Stimulated activated CD4-positive, alpha-beta T cell treated with anti-CD3 and anti-CD28 coated beads, TNF-alpha, amount 100 ng/mL, for 48 hours (primary cell): ENCODE measurements around the gene VCX.
"Not testable (repeated sequence)": the region's sequence is repeated elsewhere in the genome, so short reads cannot be mapped to it uniquely, and the experiment has no call there.

Source experiments
- DNase-seq, 3 donors: peaks; one replicate each; pipeline ENCODE4 v3.0.0-alpha.2; 2020; ENCODE audit warnings: low read depth in 3 of 3

VCX gene

DNA sequence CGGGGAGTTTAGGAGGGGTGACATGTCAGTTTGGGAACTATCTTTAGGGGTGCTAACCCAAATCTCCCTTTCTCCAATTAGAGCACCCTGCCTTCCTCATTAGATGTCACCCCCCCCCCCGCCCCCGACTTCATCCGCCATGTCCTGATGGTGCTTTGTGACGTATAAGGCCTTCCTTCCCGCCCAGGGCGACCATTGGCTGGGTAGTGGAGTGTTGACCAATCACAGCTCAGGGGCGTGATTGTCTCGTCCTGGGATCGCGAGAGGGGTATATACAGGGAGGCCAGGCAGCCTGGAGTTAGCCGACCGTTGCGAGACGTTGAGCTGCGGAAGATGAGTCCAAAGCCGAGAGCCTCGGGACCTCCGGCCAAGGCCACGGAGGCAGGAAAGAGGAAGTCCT lies at the start of gene VCX:
VCX (plus strand) TSS at position 301 of the 400 bp plus-strand sequence; CDS start at position 334, 33 bp downstream.
- DNase-seq = not testable (repeated sequence)

DNA sequence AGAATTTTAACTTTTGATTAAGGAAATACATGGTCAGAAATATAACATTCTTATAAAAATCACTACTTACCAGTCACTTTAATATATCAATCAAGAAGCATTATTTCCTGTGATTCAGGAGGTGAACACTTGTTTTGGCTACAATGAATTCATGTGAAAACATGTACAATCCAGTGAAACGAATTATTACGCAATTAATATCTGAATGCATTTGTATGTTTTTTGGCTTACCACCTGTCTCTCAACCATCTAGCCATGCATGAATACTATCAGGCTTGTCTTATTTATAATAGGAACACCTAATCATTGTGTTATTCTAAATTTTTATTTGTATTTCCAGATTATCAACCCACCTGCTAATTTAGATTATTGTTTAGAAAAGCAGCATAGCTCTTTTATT lies 44.6 kb upstream of the VCX start:
- DNase-seq = no peak

DNA sequence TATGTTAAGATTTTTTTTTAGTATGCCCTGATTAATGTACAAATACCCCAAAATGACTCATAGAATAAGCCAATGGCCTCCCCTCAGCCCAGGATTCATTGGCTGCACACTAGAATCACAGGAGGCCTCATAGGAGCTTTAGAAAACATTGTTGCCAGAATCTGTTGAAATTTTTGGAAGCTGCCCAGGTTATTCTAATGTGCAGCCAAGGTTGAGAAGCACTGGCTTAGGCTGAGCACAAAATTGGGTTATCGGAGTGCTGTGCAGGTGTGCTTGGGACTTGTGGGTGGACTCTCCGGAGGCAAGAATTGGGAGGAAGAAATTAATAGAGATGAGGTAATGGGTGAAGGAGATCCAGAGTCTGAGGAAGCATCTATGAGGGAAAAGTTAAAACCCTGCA lies 41.3 kb upstream of the VCX start:
- DNase-seq = no peak

DNA sequence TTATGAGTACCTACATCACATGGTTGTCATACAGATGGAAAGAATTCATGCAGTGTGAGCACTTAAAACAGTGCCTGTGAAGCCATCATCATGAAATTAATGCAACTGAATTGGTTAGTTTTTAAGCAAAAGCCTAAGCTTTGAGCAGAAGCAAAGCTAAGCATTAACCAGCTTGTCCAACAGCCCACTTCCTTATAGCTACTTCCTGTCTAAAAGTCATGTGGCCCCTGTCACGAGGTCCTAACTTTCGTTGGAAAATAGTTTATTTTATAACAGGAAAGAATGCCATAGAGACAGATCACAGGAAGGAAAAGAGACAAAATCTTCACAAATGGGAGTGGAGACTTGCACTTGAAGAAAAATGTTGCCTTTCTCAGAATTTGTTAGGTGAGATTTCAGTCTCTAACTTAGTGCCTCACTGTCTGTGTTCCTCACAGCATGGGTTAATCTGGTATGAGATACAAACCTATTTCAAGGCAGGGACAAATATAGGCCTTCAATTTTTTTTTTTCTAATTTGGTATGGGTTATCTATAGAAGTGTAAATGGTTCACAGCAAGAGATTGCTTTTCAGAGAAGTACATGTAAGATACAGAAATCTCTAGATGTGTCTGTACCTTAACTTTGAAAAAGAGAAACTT lies 27.7 kb upstream of the VCX start:
- DNase-seq = no peak

DNA sequence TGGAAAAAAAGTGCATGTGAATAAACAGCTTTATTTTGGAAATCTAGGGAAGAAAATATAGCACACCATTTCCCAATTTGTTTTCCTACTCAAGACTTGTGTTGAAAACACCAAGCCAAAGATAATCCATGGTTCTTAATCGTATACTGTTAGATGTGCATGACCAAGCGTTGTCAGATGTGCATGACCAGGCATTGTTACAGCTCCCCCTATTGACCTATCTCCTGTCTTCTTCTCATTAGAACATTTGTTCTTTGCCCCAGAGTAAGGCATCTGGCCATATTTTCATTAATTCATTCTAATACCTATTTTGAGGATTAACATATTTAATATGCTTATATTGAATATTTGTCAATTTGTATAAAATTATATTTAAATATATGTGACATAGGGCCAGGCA lies 14.4 kb upstream of the VCX start:
- no peak for DNase-seq

DNA sequence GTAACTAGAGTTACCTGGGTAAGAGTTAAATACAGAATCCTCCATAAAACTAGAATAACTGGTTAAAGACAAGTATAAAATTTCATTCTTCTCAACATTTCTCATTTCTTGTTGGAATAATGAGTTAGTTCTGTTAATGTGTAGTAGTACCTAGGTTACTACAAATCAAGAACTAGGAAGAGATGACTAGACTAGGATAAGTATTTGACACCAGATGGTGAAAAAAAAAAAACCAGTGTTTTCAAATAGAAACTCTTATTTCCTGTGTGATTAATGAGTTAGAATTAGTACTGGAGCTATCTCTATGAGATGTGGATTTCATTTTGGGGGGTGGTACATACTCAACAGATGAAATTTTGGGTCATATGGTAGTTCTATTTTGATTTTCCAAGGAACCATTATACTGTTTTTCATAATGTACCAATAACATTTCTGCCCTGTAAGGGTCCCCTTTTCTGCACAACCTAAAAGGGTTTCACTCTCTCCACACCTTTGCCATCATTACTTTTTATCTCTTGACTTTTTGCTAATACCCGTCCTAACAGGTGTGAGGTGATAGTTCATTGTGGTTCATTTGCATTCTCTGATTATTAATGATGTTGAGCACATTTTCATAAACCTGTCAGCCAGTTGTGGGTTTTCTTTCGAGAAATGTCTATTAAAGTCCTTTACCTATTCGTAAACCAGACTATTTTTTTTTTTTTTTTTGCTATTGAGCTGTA lies 1.7 kb upstream of the VCX start:
- no peak for DNase-seq

DNA sequence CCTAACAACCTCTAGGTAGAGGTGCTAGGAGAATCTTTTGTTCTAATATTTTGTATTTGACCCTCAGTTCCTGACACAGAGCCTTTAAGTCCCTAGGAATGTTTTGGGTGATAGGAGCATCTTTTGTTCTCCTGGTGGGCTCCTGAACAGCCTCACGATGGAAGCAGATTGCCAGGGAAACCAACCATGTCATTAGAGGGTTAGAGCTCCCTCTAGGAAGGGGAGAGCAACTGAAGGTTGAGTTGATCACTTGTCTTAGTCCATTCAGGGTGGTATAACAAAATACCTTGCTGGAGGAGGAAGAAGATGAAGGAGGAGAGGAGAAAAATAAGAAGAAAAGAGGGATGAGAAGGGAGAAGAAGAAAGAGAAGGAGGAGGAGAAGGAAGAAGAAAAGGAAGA lies 9.2 kb downstream of the VCX start:
- no peak for DNase-seq

DNA sequence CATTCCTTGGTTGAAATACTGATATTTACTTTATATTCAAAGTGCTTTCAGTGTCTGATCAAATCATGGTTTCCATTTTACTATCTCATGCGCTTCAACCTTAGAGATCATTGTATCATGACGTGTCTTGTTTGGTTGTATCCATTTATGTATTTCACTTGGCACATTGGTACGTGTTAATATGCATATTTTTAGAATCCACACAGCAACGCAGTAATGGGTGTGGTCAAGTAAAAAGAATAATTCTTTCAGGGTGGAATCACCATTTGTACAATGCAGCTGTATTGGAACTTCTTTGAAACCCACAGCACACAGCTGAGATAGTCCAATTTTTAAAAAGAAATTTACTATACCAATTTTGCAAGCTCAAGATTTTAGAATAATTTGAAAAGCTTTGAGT lies 29.1 kb downstream of the VCX start:
- DNase-seq = no peak

DNA sequence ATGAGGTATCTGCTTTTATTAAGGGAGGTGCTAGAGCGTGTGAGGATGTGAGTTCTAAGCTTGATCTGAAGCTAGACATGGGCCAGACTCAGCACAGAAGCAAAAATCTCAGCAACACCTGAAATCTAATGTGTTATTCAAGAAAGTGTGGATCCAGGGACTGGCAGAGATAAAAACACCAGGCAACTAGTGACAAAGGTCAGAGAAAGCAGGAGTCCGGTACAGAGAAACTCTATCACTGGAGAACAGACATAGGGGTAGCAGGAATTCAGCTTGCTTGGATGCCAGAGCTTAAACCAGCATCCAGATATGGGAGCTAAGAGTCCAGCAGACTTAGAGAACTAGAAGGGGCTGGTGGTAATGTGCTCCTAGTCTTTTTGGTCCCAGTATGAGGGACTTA lies 34.0 kb downstream of the VCX start:
- DNase-seq = no peak

DNA sequence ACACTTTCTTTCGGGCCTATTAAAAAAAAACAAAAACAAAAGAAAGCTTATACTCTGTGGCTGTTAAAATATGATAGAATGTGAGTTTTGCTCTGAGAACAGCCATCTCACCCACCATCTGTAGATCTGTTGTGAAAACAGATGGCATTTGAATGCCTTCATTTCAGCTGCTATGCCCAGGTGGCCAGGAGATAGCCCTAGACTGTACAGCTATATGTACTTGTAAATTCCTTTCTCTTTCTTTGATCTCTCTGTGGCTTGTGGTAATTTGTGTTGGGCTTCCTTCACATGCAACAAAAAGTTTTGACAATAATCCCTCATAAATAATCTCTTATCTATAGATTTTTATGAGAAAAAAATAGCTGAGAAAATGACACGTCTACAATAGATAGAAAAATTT lies 46.2 kb downstream of the VCX start:
- DNase-seq = no peak

DNA sequence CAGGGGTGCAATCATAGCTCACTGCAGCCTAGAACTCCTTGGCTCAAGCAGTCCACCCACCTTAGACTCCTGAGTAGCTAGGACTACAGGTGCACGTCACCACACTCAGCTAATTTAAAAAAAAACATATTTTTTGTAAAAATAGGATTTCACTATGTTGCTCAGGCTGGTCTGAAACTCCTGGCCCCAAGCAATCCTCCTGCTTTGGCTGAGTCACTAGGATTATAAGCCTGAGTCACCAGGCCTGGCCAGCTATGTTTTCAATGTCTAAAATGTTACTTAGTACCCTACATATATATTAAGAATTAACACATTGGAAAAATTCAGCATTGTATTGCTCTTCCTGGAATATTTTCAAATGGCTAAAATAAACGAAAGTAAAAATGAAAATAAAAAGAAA lies 46.7 kb downstream of the VCX start:
- no peak for DNase-seq

DNA sequence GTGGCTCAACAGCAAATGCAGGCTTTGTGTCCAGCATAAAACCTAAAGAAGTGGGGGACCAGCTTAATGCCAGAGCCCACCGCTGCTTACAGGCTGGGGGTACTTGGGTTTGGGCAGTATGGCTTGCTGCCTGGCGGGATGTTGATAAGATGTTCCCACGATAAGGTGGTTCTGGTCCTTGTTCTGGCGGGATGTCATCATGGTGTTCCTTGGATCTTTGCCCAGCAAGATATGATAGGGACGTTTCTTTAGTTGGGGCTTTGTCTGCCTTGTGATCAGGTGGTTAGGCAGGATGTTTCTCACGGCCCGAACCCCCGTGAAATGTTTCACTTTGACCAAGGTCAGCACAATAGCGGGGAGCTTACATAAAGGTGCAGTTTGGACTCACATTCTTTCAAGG lies 49.0 kb downstream of the VCX start:
- DNase-seq = no peak
